KBM-7 (cell line): ENCODE data around the gene TNF.
"Not testable (repeated sequence)": the region's sequence is repeated elsewhere in the genome, so short reads cannot be mapped to it uniquely, and the experiment has no call there.

ENCODE experiments used
- DNase-seq: peaks from one replicate; pipeline ENCODE4 v3.0.0-alpha.2; 2015
- in situ Hi-C: fragments of 300-500 bp; cut with MboI; formaldehyde crosslinking; loops from 2 replicates; pipeline ENCODE4 v1.14.3; 2020; ENCODE audit warnings: low sequenced_read_pairs, low pct_unique_long_range_greater_than_20kb, mixed read lengths

Gene TNF

GRCh38 chr6:31541658-31542521 is 33.5 kb upstream of the TNF start, which contains the start of gene DDX39B:
DDX39B (minus strand) TSS chr6:31542003; CDS start chr6:31540532, 1,471 bp downstream.
- in situ Hi-C loops, result no loop called here
- peak; percentile 98 for DNase-seq

DNA sequence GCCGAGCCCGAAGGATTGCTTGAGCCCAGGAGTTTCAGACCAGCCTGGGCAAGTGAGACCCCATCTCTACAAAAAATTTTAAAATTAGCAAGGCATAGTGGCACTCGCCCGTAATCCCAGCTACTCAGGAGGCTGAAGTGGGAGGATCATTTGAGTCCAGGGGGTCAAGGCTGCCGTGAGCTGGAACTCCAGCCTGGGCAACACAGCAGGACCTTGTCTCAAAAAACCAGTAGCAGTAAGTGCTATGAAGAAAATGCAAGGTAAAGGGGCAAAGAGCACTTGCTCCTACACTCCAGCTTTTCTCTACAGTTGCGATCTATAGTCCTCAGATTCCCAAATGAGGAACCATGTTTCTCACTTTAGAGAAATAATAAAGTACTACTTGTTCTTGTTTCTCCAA is 31.7 kb upstream of the TNF start:
- in situ Hi-C loops, result no loop called here
- no peak for DNase-seq

GRCh38 chr6:31544676-31545075 is 30.7 kb upstream of the TNF start:
- no peak for DNase-seq
- in situ Hi-C loops, result no loop called here

GRCh38 chr6:31545291-31545690 is 30.1 kb upstream of the TNF start:
- in situ Hi-C loops, result no loop called here
- no peak for DNase-seq

- peak; percentile 96 for DNase-seq
- in situ Hi-C loops, result no loop called here
Observed at GRCh38 chr6:31546339-31546957, 28.9 kb upstream of the TNF start, which contains the start of gene ATP6V1G2. ATP6V1G2 (minus strand) TSS chr6:31546608; CDS start chr6:31546559, 49 bp downstream.

GRCh38 chr6:31546958-31547726 is 28.2 kb upstream of the TNF start, which contains the start of gene NFKBIL1:
NFKBIL1 (plus strand) TSS chr6:31547608; CDS start chr6:31547695, 87 bp downstream.
- peak; percentile 99 for DNase-seq
- in situ Hi-C loops, result no loop called here

- no peak for DNase-seq
- in situ Hi-C loops, result no loop called here
Observed at GRCh38 chr6:31547727-31548543, 27.4 kb upstream of the TNF start.

DNA sequence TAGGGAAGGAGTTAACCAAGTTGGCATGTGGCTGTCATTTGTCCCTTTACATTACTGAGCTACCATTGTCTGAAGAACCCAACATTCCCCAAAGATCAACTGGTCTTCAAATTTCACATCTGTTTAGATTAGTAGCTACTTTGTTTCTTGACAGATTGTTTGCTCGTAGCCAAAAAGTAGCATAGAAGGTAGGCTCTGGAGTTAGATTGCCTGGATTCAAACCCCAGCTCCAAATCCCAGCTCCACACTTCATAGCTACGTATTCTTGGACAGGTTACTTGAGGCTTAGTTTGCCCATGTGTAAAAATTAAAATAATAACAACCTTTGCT is 26.9 kb upstream of the TNF start:
- in situ Hi-C loops, result no loop called here
- no peak for DNase-seq

DNA sequence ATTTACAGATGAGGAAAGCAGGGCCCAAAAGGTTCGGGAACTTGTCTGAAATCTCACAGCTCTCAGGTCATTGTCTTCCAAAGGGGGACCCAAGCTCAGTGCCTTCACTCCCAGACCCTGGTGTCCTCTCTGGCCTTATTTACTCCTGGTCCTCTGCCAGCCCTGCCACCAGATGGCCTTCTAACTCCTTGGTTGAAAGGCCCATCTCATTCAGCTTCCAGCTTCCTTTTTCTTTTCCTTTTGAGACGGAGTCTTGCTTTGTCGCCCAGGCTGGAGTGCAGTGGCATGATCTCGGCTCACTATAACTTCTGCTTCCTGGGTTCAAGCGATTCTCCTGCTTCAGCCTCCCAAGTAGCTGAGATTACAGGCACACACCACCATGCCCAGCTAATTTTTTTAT is 24.0 kb upstream of the TNF start:
- DNase-seq, result peak; percentile 90
- in situ Hi-C loops, result not testable (repeated sequence)

DNA sequence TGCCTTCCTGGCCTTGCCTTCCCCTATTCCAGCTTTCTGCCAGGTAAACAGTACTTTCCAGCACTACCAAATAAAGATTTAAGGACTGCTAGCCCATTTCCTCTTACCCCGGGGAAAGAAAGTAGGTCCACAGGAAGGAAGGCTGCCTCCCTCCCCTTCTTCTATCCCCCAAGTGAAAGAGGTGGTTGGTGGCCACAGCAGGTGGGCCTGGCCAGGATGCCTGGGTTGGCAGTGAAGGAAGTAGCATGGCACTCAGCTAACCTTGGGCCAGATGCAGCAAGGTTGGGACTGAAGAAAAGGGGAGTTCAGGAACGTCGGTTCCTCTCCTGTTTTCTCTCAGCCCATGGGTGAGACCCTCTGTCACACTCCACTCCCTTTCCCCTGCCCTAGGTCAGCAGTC is 19.1 kb upstream of the TNF start:
- in situ Hi-C loops, result no loop called here
- no peak for DNase-seq

GRCh38 chr6:31557443-31558317 is 17.7 kb upstream of the TNF start:
- in situ Hi-C loops, result no loop called here
- no peak for DNase-seq

DNA sequence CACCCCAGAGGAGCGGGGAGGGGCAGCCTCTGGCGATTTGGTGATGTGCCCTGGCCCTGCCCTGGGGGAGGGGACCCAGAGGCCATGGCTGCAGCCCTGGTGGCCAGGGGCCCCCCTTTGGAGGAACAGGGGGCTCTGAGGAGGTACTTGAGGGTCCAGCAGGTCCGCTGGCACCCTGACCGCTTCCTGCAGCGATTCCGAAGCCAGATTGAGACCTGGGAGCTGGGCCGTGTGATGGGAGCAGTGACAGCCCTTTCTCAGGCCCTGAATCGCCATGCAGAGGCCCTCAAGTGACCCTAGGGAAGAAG is 17.1 kb upstream of the TNF start:
- in situ Hi-C loops, result no loop called here
- DNase-seq, result no peak

DNA sequence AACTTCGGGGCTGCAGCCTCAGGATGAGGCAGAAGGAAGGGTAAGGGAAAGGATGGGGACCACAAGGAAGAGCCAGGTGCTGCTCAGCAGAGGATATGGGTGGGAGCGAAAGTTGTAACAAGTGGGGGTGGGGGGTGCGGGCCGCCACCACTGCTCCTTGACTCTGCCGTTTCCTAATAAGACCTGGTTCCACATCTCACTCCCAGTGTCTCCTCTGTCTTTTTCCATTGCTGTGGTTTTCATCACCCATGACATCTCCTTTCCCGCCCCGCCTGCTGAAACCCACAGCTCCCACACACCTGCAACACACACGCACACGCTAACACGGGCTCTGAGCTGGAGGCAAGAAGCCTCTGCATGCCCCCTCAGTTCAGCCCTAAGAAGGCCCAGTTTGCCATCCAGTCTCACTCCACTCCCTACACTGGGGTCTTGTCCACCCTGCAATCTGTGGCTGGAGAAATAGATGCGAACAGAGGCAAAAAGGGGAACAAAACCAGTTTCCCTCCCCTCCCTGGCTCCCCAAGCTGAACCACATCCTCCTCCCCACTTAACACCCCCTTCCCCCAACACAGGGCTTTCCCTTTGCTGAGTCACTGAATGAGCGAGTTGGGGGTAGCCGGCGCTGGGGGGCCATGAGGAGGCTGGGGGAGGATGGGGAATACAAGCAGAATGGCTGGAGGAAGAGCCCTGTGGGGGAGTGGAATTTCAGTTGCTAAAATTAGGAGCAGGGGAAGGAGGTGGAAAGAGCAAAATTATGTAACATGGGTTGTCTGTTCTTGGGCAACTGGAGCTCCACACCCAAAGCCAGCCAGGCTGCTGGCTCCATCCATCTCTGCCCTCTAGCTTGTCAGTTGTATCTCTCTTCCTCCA is 16.5 kb upstream of the TNF start:
- peak; percentile 98 for DNase-seq
- in situ Hi-C loops, result no loop called here

- DNase-seq, result no peak
- in situ Hi-C loops, result no loop called here
Observed at GRCh38 chr6:31559606-31559957, 15.8 kb upstream of the TNF start.

- peak; percentile 84 for DNase-seq
- in situ Hi-C loops, result no loop called here
Observed at GRCh38 chr6:31559958-31560696, 15.2 kb upstream of the TNF start.

GRCh38 chr6:31560697-31561058 is 14.7 kb upstream of the TNF start:
- in situ Hi-C loops, result no loop called here
- no peak for DNase-seq
